Measurements from ENCODE around the gene PBRM1. TPM values are rescaled to one million over a fixed set of nuclear protein-coding genes. Genes with fewer than 3 reads are reported as not detected.

The PBRM1 gene
- total and polyA plus RNA-seq, 2 experiments from 2014 or later = 57.5 to 72.5 TPM

DNA sequence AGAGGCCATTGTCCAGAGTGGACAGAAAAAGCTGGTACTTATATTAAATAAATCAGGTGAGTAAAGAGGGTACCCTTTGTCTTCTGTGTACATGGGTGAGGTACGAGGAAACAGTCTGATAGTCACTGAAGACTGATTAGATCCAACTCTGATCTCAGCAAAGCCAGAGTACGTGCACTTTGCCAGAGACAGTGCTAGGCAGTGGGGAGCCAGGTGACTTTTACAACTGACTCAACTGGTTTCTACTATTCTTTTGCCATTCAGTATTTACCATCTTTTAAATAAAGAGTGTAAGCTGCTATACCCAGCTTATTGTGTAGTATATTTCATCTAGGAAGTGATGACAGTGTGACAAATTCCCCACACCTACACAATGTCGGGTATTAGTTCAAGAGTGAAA is 3.4 kb upstream of the PBRM1 start:
- H4K20me1 ChIP-seq (replicated peaks; ENCODE audit: insufficient read depth) = peaks cover 33% of the 10 kb centered on the region

More for the DNA sequence above, 3.4 kb upstream of the PBRM1 start:
- no peak overlapping the region for H2AFZ ChIP-seq
- H3K79me2 ChIP-seq (replicated peaks; ENCODE audit: insufficient read depth) = peaks cover 62% of the 10 kb centered on the region
- Mint-ChIP-seq H3K36me3 (ENCODE audit: low read depth) (peaks cover 87% of the 10 kb centered on the region), H3K9me3 (no peaks in the 10 kb centered on the region), H3K27me3 (ENCODE audit: insufficient read depth, low read depth, poor library complexity) (peaks cover 11% of the 10 kb centered on the region), H3K4me3 (no peak overlapping the region), H3K27ac (peak overlapping the region; percentile 62; the same call in 1 of the 2 replicates), H3K4me1 (peaks cover 11% of the 10 kb centered on the region)
- DNase-seq (ENCODE audit: low spot score) (no peak), ATAC-seq (no peak)
- no peaks in the 10 kb centered on the region for H3K27me3 ChIP-seq (ENCODE audit: insufficient read depth)
- no peaks in the 10 kb centered on the region for H3K9me2 ChIP-seq (ENCODE audit: insufficient read depth)
- H3K4me3 ChIP-seq = no peak overlapping the region
- H3K27ac ChIP-seq (ENCODE audit: low read depth) = peak overlapping the region; percentile 3; the same call in 1 of the 2 replicates
- no peak overlapping the region for H3K4me2 ChIP-seq
- TF ChIP-seq POLR2AphosphoS5 (IDR thresholded peaks at IDR 0.05; ENCODE audit: low read depth) = no peak
- TF ChIP-seq, protein P1, sequence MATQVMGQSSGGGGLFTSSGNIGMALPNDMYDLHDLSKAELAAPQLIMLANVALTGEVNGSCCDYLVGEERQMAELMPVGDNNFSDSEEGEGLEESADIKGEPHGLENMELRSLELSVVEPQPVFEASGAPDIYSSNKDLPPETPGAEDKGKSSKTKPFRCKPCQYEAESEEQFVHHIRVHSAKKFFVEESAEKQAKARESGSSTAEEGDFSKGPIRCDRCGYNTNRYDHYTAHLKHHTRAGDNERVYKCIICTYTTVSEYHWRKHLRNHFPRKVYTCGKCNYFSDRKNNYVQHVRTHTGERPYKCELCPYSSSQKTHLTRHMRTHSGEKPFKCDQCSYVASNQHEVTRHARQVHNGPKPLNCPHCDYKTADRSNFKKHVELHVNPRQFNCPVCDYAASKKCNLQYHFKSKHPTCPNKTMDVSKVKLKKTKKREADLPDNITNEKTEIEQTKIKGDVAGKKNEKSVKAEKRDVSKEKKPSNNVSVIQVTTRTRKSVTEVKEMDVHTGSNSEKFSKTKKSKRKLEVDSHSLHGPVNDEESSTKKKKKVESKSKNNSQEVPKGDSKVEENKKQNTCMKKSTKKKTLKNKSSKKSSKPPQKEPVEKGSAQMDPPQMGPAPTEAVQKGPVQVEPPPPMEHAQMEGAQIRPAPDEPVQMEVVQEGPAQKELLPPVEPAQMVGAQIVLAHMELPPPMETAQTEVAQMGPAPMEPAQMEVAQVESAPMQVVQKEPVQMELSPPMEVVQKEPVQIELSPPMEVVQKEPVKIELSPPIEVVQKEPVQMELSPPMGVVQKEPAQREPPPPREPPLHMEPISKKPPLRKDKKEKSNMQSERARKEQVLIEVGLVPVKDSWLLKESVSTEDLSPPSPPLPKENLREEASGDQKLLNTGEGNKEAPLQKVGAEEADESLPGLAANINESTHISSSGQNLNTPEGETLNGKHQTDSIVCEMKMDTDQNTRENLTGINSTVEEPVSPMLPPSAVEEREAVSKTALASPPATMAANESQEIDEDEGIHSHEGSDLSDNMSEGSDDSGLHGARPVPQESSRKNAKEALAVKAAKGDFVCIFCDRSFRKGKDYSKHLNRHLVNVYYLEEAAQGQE (IDR thresholded peaks at IDR 0.05; ENCODE audit: unreplicated experiment) = no peak
- TF ChIP-seq, protein P2, sequence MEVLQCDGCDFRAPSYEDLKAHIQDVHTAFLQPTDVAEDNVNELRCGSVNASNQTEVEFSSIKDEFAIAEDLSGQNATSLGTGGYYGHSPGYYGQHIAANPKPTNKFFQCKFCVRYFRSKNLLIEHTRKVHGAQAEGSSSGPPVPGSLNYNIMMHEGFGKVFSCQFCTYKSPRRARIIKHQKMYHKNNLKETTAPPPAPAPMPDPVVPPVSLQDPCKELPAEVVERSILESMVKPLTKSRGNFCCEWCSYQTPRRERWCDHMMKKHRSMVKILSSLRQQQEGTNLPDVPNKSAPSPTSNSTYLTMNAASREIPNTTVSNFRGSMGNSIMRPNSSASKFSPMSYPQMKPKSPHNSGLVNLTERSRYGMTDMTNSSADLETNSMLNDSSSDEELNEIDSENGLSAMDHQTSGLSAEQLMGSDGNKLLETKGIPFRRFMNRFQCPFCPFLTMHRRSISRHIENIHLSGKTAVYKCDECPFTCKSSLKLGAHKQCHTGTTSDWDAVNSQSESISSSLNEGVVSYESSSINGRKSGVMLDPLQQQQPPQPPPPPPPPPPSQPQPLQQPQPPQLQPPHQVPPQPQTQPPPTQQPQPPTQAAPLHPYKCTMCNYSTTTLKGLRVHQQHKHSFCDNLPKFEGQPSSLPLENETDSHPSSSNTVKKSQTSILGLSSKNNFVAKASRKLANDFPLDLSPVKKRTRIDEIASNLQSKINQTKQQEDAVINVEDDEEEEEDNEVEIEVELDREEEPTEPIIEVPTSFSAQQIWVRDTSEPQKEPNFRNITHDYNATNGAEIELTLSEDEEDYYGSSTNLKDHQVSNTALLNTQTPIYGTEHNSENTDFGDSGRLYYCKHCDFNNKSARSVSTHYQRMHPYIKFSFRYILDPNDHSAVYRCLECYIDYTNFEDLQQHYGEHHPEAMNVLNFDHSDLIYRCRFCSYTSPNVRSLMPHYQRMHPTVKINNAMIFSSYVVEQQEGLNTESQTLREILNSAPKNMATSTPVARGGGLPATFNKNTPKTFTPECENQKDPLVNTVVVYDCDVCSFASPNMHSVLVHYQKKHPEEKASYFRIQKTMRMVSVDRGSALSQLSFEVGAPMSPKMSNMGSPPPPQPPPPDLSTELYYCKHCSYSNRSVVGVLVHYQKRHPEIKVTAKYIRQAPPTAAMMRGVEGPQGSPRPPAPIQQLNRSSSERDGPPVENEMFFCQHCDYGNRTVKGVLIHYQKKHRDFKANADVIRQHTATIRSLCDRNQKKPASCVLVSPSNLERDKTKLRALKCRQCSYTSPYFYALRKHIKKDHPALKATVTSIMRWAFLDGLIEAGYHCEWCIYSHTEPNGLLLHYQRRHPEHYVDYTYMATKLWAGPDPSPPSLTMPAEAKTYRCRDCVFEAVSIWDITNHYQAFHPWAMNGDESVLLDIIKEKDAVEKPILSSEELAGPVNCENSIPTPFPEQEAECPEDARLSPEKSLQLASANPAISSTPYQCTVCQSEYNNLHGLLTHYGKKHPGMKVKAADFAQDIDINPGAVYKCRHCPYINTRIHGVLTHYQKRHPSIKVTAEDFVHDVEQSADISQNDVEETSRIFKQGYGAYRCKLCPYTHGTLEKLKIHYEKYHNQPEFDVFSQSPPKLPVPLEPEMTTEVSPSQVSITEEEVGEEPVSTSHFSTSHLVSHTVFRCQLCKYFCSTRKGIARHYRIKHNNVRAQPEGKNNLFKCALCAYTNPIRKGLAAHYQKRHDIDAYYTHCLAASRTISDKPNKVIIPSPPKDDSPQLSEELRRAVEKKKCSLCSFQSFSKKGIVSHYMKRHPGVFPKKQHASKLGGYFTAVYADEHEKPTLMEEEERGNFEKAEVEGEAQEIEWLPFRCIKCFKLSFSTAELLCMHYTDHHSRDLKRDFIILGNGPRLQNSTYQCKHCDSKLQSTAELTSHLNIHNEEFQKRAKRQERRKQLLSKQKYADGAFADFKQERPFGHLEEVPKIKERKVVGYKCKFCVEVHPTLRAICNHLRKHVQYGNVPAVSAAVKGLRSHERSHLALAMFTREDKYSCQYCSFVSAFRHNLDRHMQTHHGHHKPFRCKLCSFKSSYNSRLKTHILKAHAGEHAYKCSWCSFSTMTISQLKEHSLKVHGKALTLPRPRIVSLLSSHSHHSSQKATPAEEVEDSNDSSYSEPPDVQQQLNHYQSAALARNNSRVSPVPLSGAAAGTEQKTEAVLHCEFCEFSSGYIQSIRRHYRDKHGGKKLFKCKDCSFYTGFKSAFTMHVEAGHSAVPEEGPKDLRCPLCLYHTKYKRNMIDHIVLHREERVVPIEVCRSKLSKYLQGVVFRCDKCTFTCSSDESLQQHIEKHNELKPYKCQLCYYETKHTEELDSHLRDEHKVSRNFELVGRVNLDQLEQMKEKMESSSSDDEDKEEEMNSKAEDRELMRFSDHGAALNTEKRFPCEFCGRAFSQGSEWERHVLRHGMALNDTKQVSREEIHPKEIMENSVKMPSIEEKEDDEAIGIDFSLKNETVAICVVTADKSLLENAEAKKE (CRISPR knock-in tag; IDR thresholded peaks at IDR 0.05) = no peak
- TF ChIP-seq EZH2 (IDR thresholded peaks at IDR 0.05; ENCODE audit: low read depth, unreplicated experiment) = no peak
- no peak for TF ChIP-seq CREB1 (CRISPR knock-in tag; IDR thresholded peaks at IDR 0.05; ENCODE audit: low read depth)
- TF ChIP-seq, protein P3, sequence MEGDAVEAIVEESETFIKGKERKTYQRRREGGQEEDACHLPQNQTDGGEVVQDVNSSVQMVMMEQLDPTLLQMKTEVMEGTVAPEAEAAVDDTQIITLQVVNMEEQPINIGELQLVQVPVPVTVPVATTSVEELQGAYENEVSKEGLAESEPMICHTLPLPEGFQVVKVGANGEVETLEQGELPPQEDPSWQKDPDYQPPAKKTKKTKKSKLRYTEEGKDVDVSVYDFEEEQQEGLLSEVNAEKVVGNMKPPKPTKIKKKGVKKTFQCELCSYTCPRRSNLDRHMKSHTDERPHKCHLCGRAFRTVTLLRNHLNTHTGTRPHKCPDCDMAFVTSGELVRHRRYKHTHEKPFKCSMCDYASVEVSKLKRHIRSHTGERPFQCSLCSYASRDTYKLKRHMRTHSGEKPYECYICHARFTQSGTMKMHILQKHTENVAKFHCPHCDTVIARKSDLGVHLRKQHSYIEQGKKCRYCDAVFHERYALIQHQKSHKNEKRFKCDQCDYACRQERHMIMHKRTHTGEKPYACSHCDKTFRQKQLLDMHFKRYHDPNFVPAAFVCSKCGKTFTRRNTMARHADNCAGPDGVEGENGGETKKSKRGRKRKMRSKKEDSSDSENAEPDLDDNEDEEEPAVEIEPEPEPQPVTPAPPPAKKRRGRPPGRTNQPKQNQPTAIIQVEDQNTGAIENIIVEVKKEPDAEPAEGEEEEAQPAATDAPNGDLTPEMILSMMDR (conservative IDR thresholded peaks at IDR 0.05; ENCODE audit: low read depth in 2 of 2) = no peak
- TF ChIP-seq ZNF114 (CRISPR knock-in tag; IDR thresholded peaks at IDR 0.05) = no peak
- TF ChIP-seq, protein P4, sequence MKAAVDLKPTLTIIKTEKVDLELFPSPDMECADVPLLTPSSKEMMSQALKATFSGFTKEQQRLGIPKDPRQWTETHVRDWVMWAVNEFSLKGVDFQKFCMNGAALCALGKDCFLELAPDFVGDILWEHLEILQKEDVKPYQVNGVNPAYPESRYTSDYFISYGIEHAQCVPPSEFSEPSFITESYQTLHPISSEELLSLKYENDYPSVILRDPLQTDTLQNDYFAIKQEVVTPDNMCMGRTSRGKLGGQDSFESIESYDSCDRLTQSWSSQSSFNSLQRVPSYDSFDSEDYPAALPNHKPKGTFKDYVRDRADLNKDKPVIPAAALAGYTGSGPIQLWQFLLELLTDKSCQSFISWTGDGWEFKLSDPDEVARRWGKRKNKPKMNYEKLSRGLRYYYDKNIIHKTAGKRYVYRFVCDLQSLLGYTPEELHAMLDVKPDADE (IDR thresholded peaks at IDR 0.05) = no peak
- no peak for TF ChIP-seq NANOG (IDR thresholded peaks at IDR 0.05; ENCODE audit: borderline replicate concordance)
- H3K4me1 ChIP-seq (ENCODE audit: insufficient read depth) = peaks cover 12% of the 10 kb centered on the region; the same call in 1 of the 2 replicates
- H3F3A ChIP-seq (replicated peaks; ENCODE audit: low read depth) = peaks cover 61% of the 10 kb centered on the region
- H3K36me3 ChIP-seq (ENCODE audit: insufficient read depth) = peaks cover 69% of the 10 kb centered on the region

All from GM23338 (cell line).